GM23338 (cell line): ENCODE measurements around the gene SBK1. TPM values are rescaled to one million over a fixed set of nuclear protein-coding genes. Genes with fewer than 3 reads are reported as not detected.
A peak's percentile ranks its signal among the peaks of the same experiment; 100 is the strongest.

Experiments used
- ATAC-seq: fragments of 200-7000 bp; cut with Tn5 transposase; 3 replicates; pipeline ENCODE4 v1.9.1; 2020
- DNase-seq: peaks from one replicate; pipeline ENCODE4 v3.0.0-alpha.2; 2015; ENCODE audit warnings: low spot score
- H2AFZ ChIP-seq: fragments of 200-600 bp; sonication (generic); 2 replicates; pipeline ENCODE4 v1.8.0; 2016; ENCODE audit warnings: antibody characterized with exemption, mild to moderate bottlenecking, moderate library complexity
- H3F3A ChIP-seq: fragments of 200-600 bp; sonication (generic); replicated peaks from 2 replicates; pipeline ENCODE4 v1.8.0; 2017; ENCODE audit warnings: antibody characterized with exemption, mixed run types, low read depth
- H3K27ac ChIP-seq: fragments of 200-600 bp; sonication (generic); 2 replicates; pipeline ENCODE4 v1.6.1; 2016; ENCODE audit warnings: low read depth
- H3K27me3 ChIP-seq: fragments of 200-600 bp; sonication (generic); 2 replicates; pipeline ENCODE4 v1.8.0; 2016; ENCODE audit warnings: mild to moderate bottlenecking, mixed run types, moderate library complexity; ENCODE audit not compliant: insufficient read depth
- H3K36me3 ChIP-seq: fragments of 200-600 bp; sonication (generic); 2 replicates; pipeline ENCODE4 v1.8.0; 2016; ENCODE audit warnings: mild to moderate bottlenecking; ENCODE audit not compliant: insufficient read depth
- H3K4me1 ChIP-seq: fragments of 200-600 bp; sonication (generic); 2 replicates; pipeline ENCODE4 v1.8.0; 2016; ENCODE audit warnings: mild to moderate bottlenecking, moderate library complexity; ENCODE audit not compliant: insufficient read depth
- H3K4me2 ChIP-seq: fragments of 200-600 bp; sonication (generic); 2 replicates; pipeline ENCODE4 v1.7.1; 2017; ENCODE audit warnings: mixed run types
- H3K4me3 ChIP-seq: fragments of 200-600 bp; sonication (generic); 2 replicates; pipeline ENCODE4 v1.6.1; 2016; ENCODE audit warnings: mixed run types
- H3K79me2 ChIP-seq: fragments of 200-600 bp; sonication (generic); replicated peaks from 2 replicates; pipeline ENCODE4 v1.8.0; 2017; ENCODE audit warnings: mild to moderate bottlenecking; ENCODE audit not compliant: insufficient read depth
- H3K9me2 ChIP-seq: fragments of 200-600 bp; sonication (generic); 2 replicates; pipeline ENCODE4 v1.8.0; 2017; ENCODE audit not compliant: insufficient read depth
- H4K20me1 ChIP-seq: fragments of 200-600 bp; sonication (generic); replicated peaks from 2 replicates; pipeline ENCODE4 v1.8.0; 2017; ENCODE audit warnings: mild to moderate bottlenecking; ENCODE audit not compliant: insufficient read depth
- H3K27ac Mint-ChIP-seq: 2 replicates; pipeline ENCODE4 v1.8.0; 2020; ENCODE audit warnings: inconsistent platforms, mild to moderate bottlenecking, moderate library complexity, mixed read lengths
- H3K27me3 Mint-ChIP-seq: 3 replicates; pipeline ENCODE4 v1.8.0; 2022; ENCODE audit warnings: low read depth, mild to moderate bottlenecking, moderate library complexity, mixed read lengths, inconsistent platforms; ENCODE audit not compliant: insufficient read depth, poor library complexity
- H3K36me3 Mint-ChIP-seq: 3 replicates; pipeline ENCODE4 v1.8.0; 2021; ENCODE audit warnings: low read depth, mild to moderate bottlenecking, inconsistent platforms, moderate library complexity, mixed read lengths
- H3K4me1 Mint-ChIP-seq: 3 replicates; pipeline ENCODE4 v1.8.0; 2020; ENCODE audit warnings: mild to moderate bottlenecking, inconsistent platforms, mixed read lengths
- H3K4me3 Mint-ChIP-seq: 3 replicates; pipeline ENCODE4 v1.8.0; 2021; ENCODE audit warnings: moderate library complexity, mild to moderate bottlenecking, inconsistent platforms, mixed read lengths
- H3K9me3 Mint-ChIP-seq: 3 replicates; pipeline ENCODE4 v1.8.0; 2020; ENCODE audit warnings: moderate library complexity, mild to moderate bottlenecking, inconsistent platforms, mixed read lengths
- CREB1 ChIP-seq: fragments of 250-450 bp; sonication (Bioruptor Pico); IDR thresholded peaks from 2 replicates; pipeline ENCODE4 v1.5.0; 2020; ENCODE audit warnings: low read depth, mild to moderate bottlenecking, moderate library complexity
- EZH2 ChIP-seq: fragments of 200-600 bp; sonication (generic); IDR thresholded peaks from one replicate; pipeline ENCODE4 v1.8.0; 2017; ENCODE audit warnings: antibody characterized with exemption, mild to moderate bottlenecking, low read depth; ENCODE audit not compliant: unreplicated experiment
- EZH2phosphoT487 ChIP-seq: fragments of 200-600 bp; sonication (generic); IDR thresholded peaks from one replicate; pipeline ENCODE4 v1.8.1; 2018; ENCODE audit warnings: antibody characterized with exemption; ENCODE audit not compliant: unreplicated experiment
- NANOG ChIP-seq: IDR thresholded peaks from 2 replicates; pipeline ENCODE4 v1.6.1; 2016; ENCODE audit warnings: antibody characterized with exemption, borderline replicate concordance
- POLR2AphosphoS5 ChIP-seq: IDR thresholded peaks from 2 replicates; pipeline ENCODE4 v1.6.1; 2016; ENCODE audit warnings: antibody characterized with exemption, low read depth
- STAT1 ChIP-seq: IDR thresholded peaks from one replicate; pipeline ENCODE4 v1.6.1; 2016; ENCODE audit warnings: antibody characterized with exemption; ENCODE audit not compliant: unreplicated experiment
- ZNF331 ChIP-seq: fragments of 250-450 bp; sonication (Bioruptor Pico); IDR thresholded peaks from 2 replicates; pipeline ENCODE4 v1.5.0; 2020; ENCODE audit warnings: low read depth, mild to moderate bottlenecking, moderate library complexity
- polyA plus RNA-seq: library from polyadenylated mRNA; unstranded; fragments of >200 nt; fragmentation: Nextera tagmentation; extraction: Ambion mirVana; gene quantifications from 2 replicates; pipeline ENCODE4 v1.2.1, GENCODE V29; 2016
- total RNA-seq: library from RNA; depleted of rRNA; stranded (reverse); fragments of >200 nt; shearing (Covaris generic); gene quantifications from 2 replicates; pipeline ENCODE4 v1.2.3, GENCODE V29; 2014
- TF ChIP-seq, protein P1 (sequence below), 2 experiments: fragments of 200-600 bp in 1 of 2; sonication (generic) in 1 of 2; conservative IDR thresholded peaks; 2 replicates each; pipeline versions ENCODE4 v1.5.1 to v1.6.1; 2016 to 2017; ENCODE audit warnings: antibody characterized with exemption in 2 of 2, low read depth in 2 of 2, mild to moderate bottlenecking in 2 of 2, moderate library complexity in 1 of 2
- TF ChIP-seq, protein P2 (sequence below): IDR thresholded peaks from one replicate; pipeline ENCODE4 v1.6.1; 2018; ENCODE audit warnings: antibody characterized with exemption; ENCODE audit not compliant: unreplicated experiment
- TF ChIP-seq, protein P3 (sequence below): IDR thresholded peaks from 2 replicates; pipeline ENCODE4 v1.6.1; 2016; ENCODE audit warnings: antibody characterized with exemption

SBK1 gene
- total and polyA plus RNA-seq, 2 experiments from 2014 or later, result 23.9 to 68.1 TPM

DNA sequence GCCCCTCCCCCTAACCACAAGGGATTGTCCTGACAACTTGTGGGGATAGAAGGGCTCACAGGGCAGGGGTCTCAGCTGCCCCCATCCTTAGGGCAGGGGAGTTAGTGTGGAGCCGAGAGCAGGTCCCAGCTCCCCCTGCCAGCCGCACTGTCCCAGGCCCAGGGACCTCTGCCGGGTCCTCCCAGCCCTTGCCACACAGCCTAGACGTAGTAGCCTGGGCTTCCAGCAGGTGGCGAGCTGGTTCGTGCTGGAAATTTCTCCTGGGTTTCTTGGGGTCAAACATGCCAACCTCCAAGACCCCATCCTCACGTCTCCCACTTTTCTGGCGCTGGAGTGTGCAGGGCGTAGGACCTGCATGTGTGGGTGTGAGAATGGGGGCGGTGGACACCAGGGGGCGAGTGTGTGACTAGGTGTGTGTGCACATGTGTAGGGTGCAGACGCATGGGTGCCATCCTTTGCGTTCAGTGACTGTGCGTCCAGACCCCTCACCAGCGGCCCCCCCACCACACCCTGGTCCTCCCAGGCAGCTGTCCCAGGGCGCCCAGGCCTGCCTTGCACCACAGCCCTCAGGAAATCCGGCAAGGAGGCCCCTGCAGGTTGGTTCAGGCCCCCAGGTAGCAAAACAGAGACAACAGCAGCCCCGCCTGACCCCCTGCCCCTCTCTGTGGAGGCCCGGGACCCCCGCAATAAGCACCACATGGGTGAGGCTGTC is 29.5 kb downstream of the SBK1 start:
- no peaks in the 10 kb centered on the region; the same call in 1 of the 2 replicates for H3K36me3 ChIP-seq
- no peak overlapping the region for H3K4me3 Mint-ChIP-seq
- H4K20me1 ChIP-seq, result peaks cover 6% of the 10 kb centered on the region; the same call in 1 of the 2 replicates
- ATAC-seq (peak; percentile 80), DNase-seq (peak; percentile 84)
- H3K9me2 ChIP-seq, result no peaks in the 10 kb centered on the region
- H3K9me3 Mint-ChIP-seq, result no peaks in the 10 kb centered on the region
- peaks cover 22% of the 10 kb centered on the region for H3K36me3 Mint-ChIP-seq
- H3K27ac ChIP-seq, result no peak overlapping the region
- no peaks in the 10 kb centered on the region for H3K27me3 ChIP-seq
- peaks cover 27% of the 10 kb centered on the region for H3K27me3 Mint-ChIP-seq
- no peaks in the 10 kb centered on the region for H3F3A ChIP-seq
- H3K4me2 ChIP-seq, result no peak overlapping the region
- no peaks in the 10 kb centered on the region for H3K79me2 ChIP-seq
- peaks cover 7% of the 10 kb centered on the region; the same call in 1 of the 3 replicates for H3K4me1 Mint-ChIP-seq
- H3K4me1 ChIP-seq, result no peaks in the 10 kb centered on the region; the same call in 1 of the 2 replicates
- no peak overlapping the region for H3K4me3 ChIP-seq
- peak overlapping the region; percentile 72; the same call in 1 of the 2 replicates for H3K27ac Mint-ChIP-seq
- H2AFZ ChIP-seq, result no peak overlapping the region
- TF ChIP-seq ZNF331 (CRISPR knock-in tag) (no peak), EZH2phosphoT487 (no peak)
- TF ChIP-seq, protein P1, sequence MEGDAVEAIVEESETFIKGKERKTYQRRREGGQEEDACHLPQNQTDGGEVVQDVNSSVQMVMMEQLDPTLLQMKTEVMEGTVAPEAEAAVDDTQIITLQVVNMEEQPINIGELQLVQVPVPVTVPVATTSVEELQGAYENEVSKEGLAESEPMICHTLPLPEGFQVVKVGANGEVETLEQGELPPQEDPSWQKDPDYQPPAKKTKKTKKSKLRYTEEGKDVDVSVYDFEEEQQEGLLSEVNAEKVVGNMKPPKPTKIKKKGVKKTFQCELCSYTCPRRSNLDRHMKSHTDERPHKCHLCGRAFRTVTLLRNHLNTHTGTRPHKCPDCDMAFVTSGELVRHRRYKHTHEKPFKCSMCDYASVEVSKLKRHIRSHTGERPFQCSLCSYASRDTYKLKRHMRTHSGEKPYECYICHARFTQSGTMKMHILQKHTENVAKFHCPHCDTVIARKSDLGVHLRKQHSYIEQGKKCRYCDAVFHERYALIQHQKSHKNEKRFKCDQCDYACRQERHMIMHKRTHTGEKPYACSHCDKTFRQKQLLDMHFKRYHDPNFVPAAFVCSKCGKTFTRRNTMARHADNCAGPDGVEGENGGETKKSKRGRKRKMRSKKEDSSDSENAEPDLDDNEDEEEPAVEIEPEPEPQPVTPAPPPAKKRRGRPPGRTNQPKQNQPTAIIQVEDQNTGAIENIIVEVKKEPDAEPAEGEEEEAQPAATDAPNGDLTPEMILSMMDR (conservative IDR thresholded peaks at IDR 0.05; ENCODE audit: low read depth in 2 of 2), result peak; percentile 72 to 78

DNA sequence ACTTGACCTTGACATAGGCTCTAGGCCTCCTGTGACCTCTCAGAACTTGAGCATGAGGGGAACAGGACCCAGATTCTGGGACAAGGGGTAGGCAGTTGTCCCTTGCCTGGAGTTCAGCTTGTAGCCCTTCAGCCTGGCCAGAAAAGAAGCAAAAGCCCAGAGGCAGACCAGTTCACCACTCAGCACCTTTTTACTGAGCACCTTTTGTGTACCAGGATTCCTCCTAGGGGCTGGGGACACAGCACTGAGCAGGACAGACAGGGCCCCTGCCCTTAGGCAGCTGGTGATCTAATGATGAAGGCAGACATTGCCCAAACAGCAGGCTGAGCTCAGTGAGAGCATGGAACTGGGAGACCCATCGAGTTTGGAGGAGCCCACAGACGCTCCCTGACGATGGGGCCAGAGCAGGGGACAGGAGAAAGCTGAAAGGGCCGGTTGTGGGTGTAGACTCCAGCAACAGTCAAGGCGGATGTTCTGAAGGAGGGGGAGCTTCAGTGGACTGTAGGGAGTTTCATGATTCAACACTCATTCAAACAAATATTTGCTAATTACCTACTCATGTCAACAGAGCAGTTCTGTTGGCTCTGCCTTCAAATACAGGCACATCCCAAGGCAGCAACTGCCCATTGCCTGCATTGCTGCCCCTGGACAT is 32.0 kb downstream of the SBK1 start:
- no peak overlapping the region for H3K27ac ChIP-seq
- ATAC-seq, result no peak
- no peaks in the 10 kb centered on the region; the same call in 1 of the 2 replicates for H3K4me1 ChIP-seq
- peaks cover 7% of the 10 kb centered on the region; the same call in 2 of the 3 replicates for H3K4me1 Mint-ChIP-seq
- H3K27me3 ChIP-seq, result no peaks in the 10 kb centered on the region
- no peaks in the 10 kb centered on the region for H3K9me2 ChIP-seq
- H3K79me2 ChIP-seq, result no peaks in the 10 kb centered on the region
- H3K36me3 Mint-ChIP-seq, result peaks cover 13% of the 10 kb centered on the region
- no peak overlapping the region for H3K4me3 ChIP-seq
- no peaks in the 10 kb centered on the region; the same call in 1 of the 2 replicates for H4K20me1 ChIP-seq
- no peak overlapping the region for H3K4me2 ChIP-seq
- no peaks in the 10 kb centered on the region for H3K9me3 Mint-ChIP-seq
- no peaks in the 10 kb centered on the region for H3K36me3 ChIP-seq
- no peak overlapping the region for H3K4me3 Mint-ChIP-seq
- peaks cover 19% of the 10 kb centered on the region for H3K27me3 Mint-ChIP-seq
- peak overlapping the region; percentile 48; the same call in 1 of the 2 replicates for H3K27ac Mint-ChIP-seq
- no peak overlapping the region for H2AFZ ChIP-seq
- H3F3A ChIP-seq, result no peaks in the 10 kb centered on the region
- DNase-seq, result no peak
- TF ChIP-seq NANOG, result no peak
- no peak for TF ChIP-seq CREB1 (CRISPR knock-in tag)
- TF ChIP-seq STAT1, result no peak
- no peak for TF ChIP-seq POLR2AphosphoS5
- TF ChIP-seq, protein P2, sequence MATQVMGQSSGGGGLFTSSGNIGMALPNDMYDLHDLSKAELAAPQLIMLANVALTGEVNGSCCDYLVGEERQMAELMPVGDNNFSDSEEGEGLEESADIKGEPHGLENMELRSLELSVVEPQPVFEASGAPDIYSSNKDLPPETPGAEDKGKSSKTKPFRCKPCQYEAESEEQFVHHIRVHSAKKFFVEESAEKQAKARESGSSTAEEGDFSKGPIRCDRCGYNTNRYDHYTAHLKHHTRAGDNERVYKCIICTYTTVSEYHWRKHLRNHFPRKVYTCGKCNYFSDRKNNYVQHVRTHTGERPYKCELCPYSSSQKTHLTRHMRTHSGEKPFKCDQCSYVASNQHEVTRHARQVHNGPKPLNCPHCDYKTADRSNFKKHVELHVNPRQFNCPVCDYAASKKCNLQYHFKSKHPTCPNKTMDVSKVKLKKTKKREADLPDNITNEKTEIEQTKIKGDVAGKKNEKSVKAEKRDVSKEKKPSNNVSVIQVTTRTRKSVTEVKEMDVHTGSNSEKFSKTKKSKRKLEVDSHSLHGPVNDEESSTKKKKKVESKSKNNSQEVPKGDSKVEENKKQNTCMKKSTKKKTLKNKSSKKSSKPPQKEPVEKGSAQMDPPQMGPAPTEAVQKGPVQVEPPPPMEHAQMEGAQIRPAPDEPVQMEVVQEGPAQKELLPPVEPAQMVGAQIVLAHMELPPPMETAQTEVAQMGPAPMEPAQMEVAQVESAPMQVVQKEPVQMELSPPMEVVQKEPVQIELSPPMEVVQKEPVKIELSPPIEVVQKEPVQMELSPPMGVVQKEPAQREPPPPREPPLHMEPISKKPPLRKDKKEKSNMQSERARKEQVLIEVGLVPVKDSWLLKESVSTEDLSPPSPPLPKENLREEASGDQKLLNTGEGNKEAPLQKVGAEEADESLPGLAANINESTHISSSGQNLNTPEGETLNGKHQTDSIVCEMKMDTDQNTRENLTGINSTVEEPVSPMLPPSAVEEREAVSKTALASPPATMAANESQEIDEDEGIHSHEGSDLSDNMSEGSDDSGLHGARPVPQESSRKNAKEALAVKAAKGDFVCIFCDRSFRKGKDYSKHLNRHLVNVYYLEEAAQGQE, result no peak
- TF ChIP-seq EZH2, result no peak
- TF ChIP-seq, protein P3, sequence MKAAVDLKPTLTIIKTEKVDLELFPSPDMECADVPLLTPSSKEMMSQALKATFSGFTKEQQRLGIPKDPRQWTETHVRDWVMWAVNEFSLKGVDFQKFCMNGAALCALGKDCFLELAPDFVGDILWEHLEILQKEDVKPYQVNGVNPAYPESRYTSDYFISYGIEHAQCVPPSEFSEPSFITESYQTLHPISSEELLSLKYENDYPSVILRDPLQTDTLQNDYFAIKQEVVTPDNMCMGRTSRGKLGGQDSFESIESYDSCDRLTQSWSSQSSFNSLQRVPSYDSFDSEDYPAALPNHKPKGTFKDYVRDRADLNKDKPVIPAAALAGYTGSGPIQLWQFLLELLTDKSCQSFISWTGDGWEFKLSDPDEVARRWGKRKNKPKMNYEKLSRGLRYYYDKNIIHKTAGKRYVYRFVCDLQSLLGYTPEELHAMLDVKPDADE, result no peak
- no peak for TF ChIP-seq ZNF331 (CRISPR knock-in tag)
